Glutamatergic neuron (in vitro differentiated cells): ENCODE measurements around the gene ARPC2. TPM values are rescaled to one million over a fixed set of nuclear protein-coding genes. Genes with fewer than 3 reads are reported as not detected.
A peak's percentile ranks its signal among the peaks of the same experiment; 100 is the strongest.

Source experiments
- DNase-seq: peaks from one replicate; pipeline ENCODE4 v3.0.0; 2022
- H3K27ac Mint-ChIP-seq: one replicate; pipeline ENCODE4 v1.8.0; 2020; ENCODE audit warnings: mild to moderate bottlenecking, mixed read lengths, inconsistent platforms; ENCODE audit not compliant: unreplicated experiment
- H3K27me3 Mint-ChIP-seq: one replicate; pipeline ENCODE4 v1.8.0; 2020; ENCODE audit warnings: mild to moderate bottlenecking, moderate library complexity, mixed read lengths, inconsistent platforms; ENCODE audit not compliant: unreplicated experiment
- H3K36me3 Mint-ChIP-seq: one replicate; pipeline ENCODE4 v1.8.0; 2020; ENCODE audit warnings: mild to moderate bottlenecking, mixed read lengths, inconsistent platforms; ENCODE audit not compliant: unreplicated experiment
- H3K4me1 Mint-ChIP-seq: one replicate; pipeline ENCODE4 v1.8.0; 2020; ENCODE audit warnings: mild to moderate bottlenecking, low read depth, mixed read lengths, inconsistent platforms; ENCODE audit not compliant: unreplicated experiment
- H3K4me3 Mint-ChIP-seq: one replicate; pipeline ENCODE4 v1.8.0; 2020; ENCODE audit warnings: mild to moderate bottlenecking, mixed read lengths, inconsistent platforms; ENCODE audit not compliant: unreplicated experiment
- H3K9me3 Mint-ChIP-seq: one replicate; pipeline ENCODE4 v1.8.0; 2020; ENCODE audit warnings: mild to moderate bottlenecking, moderate library complexity, mixed read lengths, inconsistent platforms; ENCODE audit not compliant: unreplicated experiment
- total RNA-seq: library from RNA; stranded (reverse); fragmentation: NEBNext Ultra II Directional; extraction: Animal tissue kit (Norgen Biotek cat#: 25700); gene quantifications from one replicate; pipeline ENCODE4 v1.2.1, GENCODE V29; 2021; ENCODE audit not compliant: unreplicated experiment
- TF ChIP-seq, protein P1 (sequence below): fragments of 200-600 bp; sonication (generic); IDR thresholded peaks from one replicate; pipeline ENCODE4 v1.5.0; 2021; ENCODE audit not compliant: partially characterized antibody, unreplicated experiment

The ARPC2 gene
- total RNA-seq, 1 donor from 2014 or later, result 207 TPM

DNA sequence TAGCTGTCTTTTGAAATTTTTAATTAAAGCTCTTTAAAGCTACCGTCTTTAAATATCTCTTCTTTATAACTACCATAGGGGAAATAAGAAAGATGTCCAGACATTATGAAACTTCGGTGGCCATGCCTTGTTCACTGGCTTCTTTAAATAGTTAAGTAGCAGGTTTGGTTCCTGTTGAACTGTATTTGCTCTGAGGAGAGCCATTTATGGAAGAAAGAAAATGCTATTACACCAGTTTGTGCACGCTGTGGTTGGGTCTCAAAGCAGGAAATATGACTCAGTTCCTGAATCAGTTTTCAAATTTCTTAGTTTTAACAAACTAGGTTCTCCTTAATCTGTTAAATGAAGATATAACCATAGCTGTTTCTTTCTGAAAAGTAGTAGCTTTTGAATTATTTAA lies 12.2 kb downstream of the ARPC2 start:
- H3K27ac Mint-ChIP-seq, result no peak overlapping the region
- no peak for DNase-seq
- TF ChIP-seq, protein P1, sequence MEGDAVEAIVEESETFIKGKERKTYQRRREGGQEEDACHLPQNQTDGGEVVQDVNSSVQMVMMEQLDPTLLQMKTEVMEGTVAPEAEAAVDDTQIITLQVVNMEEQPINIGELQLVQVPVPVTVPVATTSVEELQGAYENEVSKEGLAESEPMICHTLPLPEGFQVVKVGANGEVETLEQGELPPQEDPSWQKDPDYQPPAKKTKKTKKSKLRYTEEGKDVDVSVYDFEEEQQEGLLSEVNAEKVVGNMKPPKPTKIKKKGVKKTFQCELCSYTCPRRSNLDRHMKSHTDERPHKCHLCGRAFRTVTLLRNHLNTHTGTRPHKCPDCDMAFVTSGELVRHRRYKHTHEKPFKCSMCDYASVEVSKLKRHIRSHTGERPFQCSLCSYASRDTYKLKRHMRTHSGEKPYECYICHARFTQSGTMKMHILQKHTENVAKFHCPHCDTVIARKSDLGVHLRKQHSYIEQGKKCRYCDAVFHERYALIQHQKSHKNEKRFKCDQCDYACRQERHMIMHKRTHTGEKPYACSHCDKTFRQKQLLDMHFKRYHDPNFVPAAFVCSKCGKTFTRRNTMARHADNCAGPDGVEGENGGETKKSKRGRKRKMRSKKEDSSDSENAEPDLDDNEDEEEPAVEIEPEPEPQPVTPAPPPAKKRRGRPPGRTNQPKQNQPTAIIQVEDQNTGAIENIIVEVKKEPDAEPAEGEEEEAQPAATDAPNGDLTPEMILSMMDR, result no peak
- no peak overlapping the region for H3K4me3 Mint-ChIP-seq
- no peaks in the 10 kb centered on the region for H3K27me3 Mint-ChIP-seq
- H3K36me3 Mint-ChIP-seq, result no peaks in the 10 kb centered on the region
- H3K9me3 Mint-ChIP-seq, result peaks cover 2% of the 10 kb centered on the region
- H3K4me1 Mint-ChIP-seq, result peaks cover 3% of the 10 kb centered on the region

DNA sequence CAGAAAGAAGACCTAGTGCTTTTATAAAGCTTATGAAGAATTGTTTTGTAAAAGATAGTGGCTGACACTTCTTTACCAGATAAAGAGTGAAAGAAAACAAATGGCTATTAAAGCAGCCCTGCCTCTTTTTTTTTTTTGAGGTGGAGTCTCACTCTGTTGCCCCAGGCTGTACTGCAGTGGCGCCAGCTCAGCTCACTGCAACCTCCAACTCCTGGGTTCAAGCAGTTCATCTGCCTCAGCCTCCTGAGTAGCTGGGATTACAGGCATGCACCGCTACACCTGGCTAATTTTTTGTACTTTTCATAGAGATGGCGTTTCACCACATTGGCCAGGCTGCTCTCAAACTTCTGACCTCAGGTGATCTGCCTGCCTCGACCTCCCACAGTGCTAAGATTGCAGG lies 12.9 kb downstream of the ARPC2 start:
- Mint-ChIP-seq H3K9me3 (peaks cover 2% of the 10 kb centered on the region), H3K4me1 (no peaks in the 10 kb centered on the region), H3K4me3 (no peak overlapping the region), H3K36me3 (no peaks in the 10 kb centered on the region), H3K27me3 (no peaks in the 10 kb centered on the region), H3K27ac (no peak overlapping the region)
- TF ChIP-seq, protein P1, result no peak
- no peak for DNase-seq

DNA sequence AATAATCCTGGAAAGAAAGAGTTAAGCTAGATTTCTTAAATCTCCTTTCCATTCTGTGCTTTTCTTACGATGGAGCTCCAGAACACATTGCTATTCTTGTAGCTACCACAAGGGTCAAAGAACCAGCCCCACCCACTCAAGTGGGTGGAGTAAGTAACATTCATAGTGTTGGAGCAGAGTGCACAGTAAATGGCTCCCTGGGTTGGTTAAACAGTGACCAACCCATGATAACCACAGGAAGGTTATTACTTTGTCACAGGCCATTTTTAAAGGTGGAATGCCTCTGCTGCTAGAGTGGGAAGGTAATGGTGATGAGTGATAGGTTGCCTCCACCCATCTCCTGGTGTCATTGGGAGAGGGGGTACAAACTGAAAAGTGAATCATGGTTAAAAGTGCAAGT lies 13.9 kb downstream of the ARPC2 start:
- peaks cover 2% of the 10 kb centered on the region for H3K9me3 Mint-ChIP-seq
- no peak for DNase-seq
- no peaks in the 10 kb centered on the region for H3K4me1 Mint-ChIP-seq
- H3K4me3 Mint-ChIP-seq, result no peak overlapping the region
- H3K27ac Mint-ChIP-seq, result no peak overlapping the region
- TF ChIP-seq, protein P1, result peak; percentile 37
- H3K27me3 Mint-ChIP-seq, result no peaks in the 10 kb centered on the region
- no peaks in the 10 kb centered on the region for H3K36me3 Mint-ChIP-seq

DNA sequence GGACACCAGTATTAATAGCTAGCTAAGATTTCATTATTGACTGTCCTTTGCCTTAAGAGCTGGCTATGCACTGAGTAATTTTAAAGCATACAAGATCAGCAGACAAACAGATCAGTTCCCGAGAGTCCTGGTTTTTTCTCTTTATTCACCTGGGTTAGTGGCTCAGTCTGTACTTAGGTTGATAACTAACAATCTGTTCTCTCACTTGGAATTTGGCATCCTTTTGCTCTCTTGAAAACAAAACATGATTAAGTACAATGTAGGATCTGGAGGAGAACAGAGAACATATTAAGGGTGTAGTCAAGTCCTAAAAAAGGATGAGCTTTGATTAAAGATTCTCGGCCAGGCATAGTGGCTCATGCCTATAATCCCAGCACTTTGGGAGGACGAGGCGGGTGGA lies 16.6 kb downstream of the ARPC2 start:
- Mint-ChIP-seq H3K27me3 (no peaks in the 10 kb centered on the region), H3K4me3 (no peak overlapping the region), H3K4me1 (no peaks in the 10 kb centered on the region), H3K36me3 (no peaks in the 10 kb centered on the region), H3K9me3 (peaks cover 2% of the 10 kb centered on the region), H3K27ac (no peak overlapping the region)
- DNase-seq, result no peak
- TF ChIP-seq, protein P1, result no peak

DNA sequence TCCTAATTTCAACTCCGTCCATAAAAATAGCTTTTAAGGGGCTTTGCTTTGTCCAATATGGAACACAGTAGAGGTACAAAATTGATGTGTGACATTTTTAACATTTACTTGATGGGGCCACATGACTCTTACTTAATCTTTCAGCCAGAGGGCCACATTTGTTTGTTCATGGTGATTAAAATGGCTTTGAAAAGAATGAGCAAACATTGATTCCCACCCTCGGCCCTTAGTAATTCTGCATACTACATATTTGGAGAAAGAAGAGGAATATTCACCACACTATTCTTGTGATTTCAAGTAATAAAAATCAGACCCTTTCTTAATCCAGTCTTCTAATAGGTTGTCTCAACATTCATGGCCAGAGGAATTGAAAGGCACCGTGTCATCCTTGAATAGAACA lies 17.5 kb downstream of the ARPC2 start:
- Mint-ChIP-seq H3K36me3 (peaks cover 4% of the 10 kb centered on the region), H3K4me3 (no peak overlapping the region), H3K27ac (no peak overlapping the region), H3K4me1 (no peaks in the 10 kb centered on the region), H3K9me3 (peaks cover 2% of the 10 kb centered on the region), H3K27me3 (no peaks in the 10 kb centered on the region)
- TF ChIP-seq, protein P1, result no peak
- no peak for DNase-seq
